GM23338 (cell line): ENCODE results near the gene CPXM1. TPM values are rescaled to one million over a fixed set of nuclear protein-coding genes. Genes with fewer than 3 reads are reported as not detected.

Experiments
- ATAC-seq: fragments of 200-7000 bp; cut with Tn5 transposase; 3 replicates; pipeline ENCODE4 v1.9.1; 2020
- DNase-seq: peaks from one replicate; pipeline ENCODE4 v3.0.0-alpha.2; 2015; ENCODE audit warnings: low spot score
- H2AFZ ChIP-seq: fragments of 200-600 bp; sonication (generic); 2 replicates; pipeline ENCODE4 v1.8.0; 2016; ENCODE audit warnings: antibody characterized with exemption, mild to moderate bottlenecking, moderate library complexity
- H3F3A ChIP-seq: fragments of 200-600 bp; sonication (generic); replicated peaks from 2 replicates; pipeline ENCODE4 v1.8.0; 2017; ENCODE audit warnings: antibody characterized with exemption, mixed run types, low read depth
- H3K27ac ChIP-seq: fragments of 200-600 bp; sonication (generic); 2 replicates; pipeline ENCODE4 v1.6.1; 2016; ENCODE audit warnings: low read depth
- H3K27me3 ChIP-seq: fragments of 200-600 bp; sonication (generic); 2 replicates; pipeline ENCODE4 v1.8.0; 2016; ENCODE audit warnings: mild to moderate bottlenecking, mixed run types, moderate library complexity; ENCODE audit not compliant: insufficient read depth
- H3K36me3 ChIP-seq: fragments of 200-600 bp; sonication (generic); 2 replicates; pipeline ENCODE4 v1.8.0; 2016; ENCODE audit warnings: mild to moderate bottlenecking; ENCODE audit not compliant: insufficient read depth
- H3K4me1 ChIP-seq: fragments of 200-600 bp; sonication (generic); 2 replicates; pipeline ENCODE4 v1.8.0; 2016; ENCODE audit warnings: mild to moderate bottlenecking, moderate library complexity; ENCODE audit not compliant: insufficient read depth
- H3K4me2 ChIP-seq: fragments of 200-600 bp; sonication (generic); 2 replicates; pipeline ENCODE4 v1.7.1; 2017; ENCODE audit warnings: mixed run types
- H3K4me3 ChIP-seq: fragments of 200-600 bp; sonication (generic); 2 replicates; pipeline ENCODE4 v1.6.1; 2016; ENCODE audit warnings: mixed run types
- H3K79me2 ChIP-seq: fragments of 200-600 bp; sonication (generic); replicated peaks from 2 replicates; pipeline ENCODE4 v1.8.0; 2017; ENCODE audit warnings: mild to moderate bottlenecking; ENCODE audit not compliant: insufficient read depth
- H3K9me2 ChIP-seq: fragments of 200-600 bp; sonication (generic); 2 replicates; pipeline ENCODE4 v1.8.0; 2017; ENCODE audit not compliant: insufficient read depth
- H4K20me1 ChIP-seq: fragments of 200-600 bp; sonication (generic); replicated peaks from 2 replicates; pipeline ENCODE4 v1.8.0; 2017; ENCODE audit warnings: mild to moderate bottlenecking; ENCODE audit not compliant: insufficient read depth
- H3K27ac Mint-ChIP-seq: 2 replicates; pipeline ENCODE4 v1.8.0; 2020; ENCODE audit warnings: inconsistent platforms, mild to moderate bottlenecking, moderate library complexity, mixed read lengths
- H3K27me3 Mint-ChIP-seq: 3 replicates; pipeline ENCODE4 v1.8.0; 2022; ENCODE audit warnings: low read depth, mild to moderate bottlenecking, moderate library complexity, mixed read lengths, inconsistent platforms; ENCODE audit not compliant: insufficient read depth, poor library complexity
- H3K36me3 Mint-ChIP-seq: 3 replicates; pipeline ENCODE4 v1.8.0; 2021; ENCODE audit warnings: low read depth, mild to moderate bottlenecking, inconsistent platforms, moderate library complexity, mixed read lengths
- H3K4me1 Mint-ChIP-seq: 3 replicates; pipeline ENCODE4 v1.8.0; 2020; ENCODE audit warnings: mild to moderate bottlenecking, inconsistent platforms, mixed read lengths
- H3K4me3 Mint-ChIP-seq: 3 replicates; pipeline ENCODE4 v1.8.0; 2021; ENCODE audit warnings: moderate library complexity, mild to moderate bottlenecking, inconsistent platforms, mixed read lengths
- H3K9me3 Mint-ChIP-seq: 3 replicates; pipeline ENCODE4 v1.8.0; 2020; ENCODE audit warnings: moderate library complexity, mild to moderate bottlenecking, inconsistent platforms, mixed read lengths
- CREB1 ChIP-seq: fragments of 250-450 bp; sonication (Bioruptor Pico); IDR thresholded peaks from 2 replicates; pipeline ENCODE4 v1.5.0; 2020; ENCODE audit warnings: low read depth, mild to moderate bottlenecking, moderate library complexity
- CTCF ChIP-seq, 2 experiments: fragments of 200-600 bp in 1 of 2; sonication (generic) in 1 of 2; conservative IDR thresholded peaks; 2 replicates each; pipeline versions ENCODE4 v1.5.1 to v1.6.1; 2016 to 2017; ENCODE audit warnings: antibody characterized with exemption in 2 of 2, low read depth in 2 of 2, mild to moderate bottlenecking in 2 of 2, moderate library complexity in 1 of 2
- EZH2 ChIP-seq: fragments of 200-600 bp; sonication (generic); IDR thresholded peaks from one replicate; pipeline ENCODE4 v1.8.0; 2017; ENCODE audit warnings: antibody characterized with exemption, mild to moderate bottlenecking, low read depth; ENCODE audit not compliant: unreplicated experiment
- EZH2phosphoT487 ChIP-seq: fragments of 200-600 bp; sonication (generic); IDR thresholded peaks from one replicate; pipeline ENCODE4 v1.8.1; 2018; ENCODE audit warnings: antibody characterized with exemption; ENCODE audit not compliant: unreplicated experiment
- JUNB ChIP-seq: IDR thresholded peaks from one replicate; pipeline ENCODE4 v1.6.1; 2016; ENCODE audit warnings: antibody characterized with exemption; ENCODE audit not compliant: unreplicated experiment
- REST ChIP-seq: IDR thresholded peaks from one replicate; pipeline ENCODE4 v1.6.1; 2018; ENCODE audit warnings: antibody characterized with exemption; ENCODE audit not compliant: unreplicated experiment
- STAT1 ChIP-seq: IDR thresholded peaks from one replicate; pipeline ENCODE4 v1.6.1; 2016; ENCODE audit warnings: antibody characterized with exemption; ENCODE audit not compliant: unreplicated experiment
- ZNF114 ChIP-seq: fragments of 250-450 bp; sonication (Bioruptor Pico); IDR thresholded peaks from 2 replicates; pipeline ENCODE4 v1.5.0; 2020; ENCODE audit warnings: mild to moderate bottlenecking, moderate library complexity
- ZNF331 ChIP-seq: fragments of 250-450 bp; sonication (Bioruptor Pico); IDR thresholded peaks from 2 replicates; pipeline ENCODE4 v1.5.0; 2020; ENCODE audit warnings: low read depth, mild to moderate bottlenecking, moderate library complexity
- ZNF462 ChIP-seq: fragments of 250-450 bp; sonication (Bioruptor Pico); IDR thresholded peaks from 2 replicates; pipeline ENCODE4 v1.5.0; 2020; ENCODE audit warnings: mild to moderate bottlenecking, moderate library complexity
- polyA plus RNA-seq: library from polyadenylated mRNA; unstranded; fragments of >200 nt; fragmentation: Nextera tagmentation; extraction: Ambion mirVana; gene quantifications from 2 replicates; pipeline ENCODE4 v1.2.1, GENCODE V29; 2016
- total RNA-seq: library from RNA; depleted of rRNA; stranded (reverse); fragments of >200 nt; shearing (Covaris generic); gene quantifications from 2 replicates; pipeline ENCODE4 v1.2.3, GENCODE V29; 2014

CPXM1 gene
- total and polyA plus RNA-seq, 2 experiments from 2014 or later, result 17.0 to 29.3 TPM

GRCh38 chr20:2757969-2758368 is 42.5 kb downstream of the CPXM1 start (continued):
- TF ChIP-seq REST, result no peak

GRCh38 chr20:2757001-2757400 is 43.4 kb downstream of the CPXM1 start:
- no peaks in the 10 kb centered on the region for H3K79me2 ChIP-seq
- no peak for TF ChIP-seq ZNF462
- TF ChIP-seq STAT1, result no peak
- TF ChIP-seq EZH2phosphoT487, result no peak
- no peak for TF ChIP-seq EZH2
- TF ChIP-seq JUNB, result no peak
- TF ChIP-seq ZNF114 (CRISPR knock-in tag), result no peak
- TF ChIP-seq CTCF (conservative IDR thresholded peaks at IDR 0.05; ENCODE audit: low read depth in 2 of 2), result no peak
- no peak for TF ChIP-seq REST
- TF ChIP-seq CREB1, result no peak
- TF ChIP-seq ZNF331 (CRISPR knock-in tag), result no peak
- H3K9me3 Mint-ChIP-seq, result no peaks in the 10 kb centered on the region
- no peak overlapping the region for H3K27ac ChIP-seq
- H3F3A ChIP-seq, result no peaks in the 10 kb centered on the region
- H3K27me3 ChIP-seq, result peaks cover 33% of the 10 kb centered on the region
- H3K27ac Mint-ChIP-seq, result no peak overlapping the region
- peaks cover 27% of the 10 kb centered on the region for H3K27me3 Mint-ChIP-seq
- peaks cover 28% of the 10 kb centered on the region for H3K4me1 Mint-ChIP-seq
- no peak overlapping the region for H3K4me3 Mint-ChIP-seq
- no peaks in the 10 kb centered on the region; the same call in 2 of the 3 replicates for H3K36me3 Mint-ChIP-seq
- H3K36me3 ChIP-seq, result no peaks in the 10 kb centered on the region
- H3K4me2 ChIP-seq, result no peak overlapping the region
- H2AFZ ChIP-seq, result no peak overlapping the region
- H3K4me3 ChIP-seq, result no peak overlapping the region
- H4K20me1 ChIP-seq, result no peaks in the 10 kb centered on the region
- ATAC-seq, result no peak
- peaks cover 8% of the 10 kb centered on the region for H3K4me1 ChIP-seq
- H3K9me2 ChIP-seq, result no peaks in the 10 kb centered on the region
- DNase-seq, result no peak
